Right lobe of liver (tissue), 4 donors: ENCODE results near the gene TLDC2.

ENCODE experiments used
- POLR2A ChIP-seq: fragments of 450-650 bp; IDR thresholded peaks from one replicate; pipeline ENCODE4 v1.6.1; 2017; ENCODE audit warnings: antibody characterized with exemption, mild to moderate bottlenecking
- TF ChIP-seq, protein P1 (sequence below), 4 donors: fragments of 200-600 bp in 3 of 4; fragments of 450-650 bp in 1 of 4; IDR thresholded peaks; one replicate each; pipeline versions ENCODE4 v1.5.1 to v1.8.0; 2016 to 2022; ENCODE audit warnings: antibody characterized with exemption in 4 of 4, mild to moderate bottlenecking in 2 of 4
- donor health status: DM: no; HTN: no; CAD: no.
- donor health status: DM: no; HTN: no; CAD: no.
- donor health status: DM: no; HTN: yes; CAD: no.

DNA sequence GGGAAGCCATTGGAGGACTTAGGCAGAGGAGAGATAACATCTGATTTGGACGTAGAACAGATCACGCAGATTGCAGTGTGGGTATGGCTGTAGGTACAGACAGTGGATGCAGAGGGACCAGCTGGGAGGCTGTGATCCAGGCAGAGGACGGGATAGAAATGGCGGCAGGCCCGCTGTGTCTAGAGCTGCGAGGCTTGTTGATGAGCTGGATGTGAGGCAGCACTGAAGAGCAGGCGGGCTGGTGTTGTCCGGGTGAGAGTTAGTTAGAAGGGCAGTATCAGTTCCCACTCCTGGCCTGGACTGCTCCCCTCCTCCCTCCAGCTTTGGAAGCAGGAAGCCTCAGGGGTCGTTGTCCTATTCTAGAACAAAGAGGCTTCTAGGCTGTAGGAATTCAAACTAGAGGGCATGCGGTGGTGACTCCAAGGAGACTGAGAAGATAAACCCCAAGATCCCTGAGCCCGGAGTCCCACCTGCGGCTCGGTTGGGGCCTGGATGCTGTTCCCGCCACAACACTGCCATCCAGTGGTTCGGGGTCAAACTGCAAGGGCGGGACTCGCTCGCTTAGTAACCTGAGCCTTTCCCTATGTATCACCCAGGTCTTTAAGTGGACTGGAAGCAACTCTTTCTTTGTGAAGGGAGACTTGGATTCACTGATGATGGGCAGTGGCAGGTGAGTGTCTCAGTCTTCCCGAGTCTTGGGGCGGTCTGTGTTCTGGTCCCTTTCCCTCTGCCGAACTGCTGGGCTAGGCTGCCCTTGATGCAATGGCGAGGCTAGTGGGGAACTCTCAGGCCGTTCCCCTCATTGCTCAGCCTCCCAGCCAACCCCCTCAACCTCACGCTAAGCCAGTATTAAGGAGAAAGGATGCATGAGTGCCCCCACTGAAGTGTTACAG lies 11.2 kb downstream of the TLDC2 start:
- TF ChIP-seq, protein P1, sequence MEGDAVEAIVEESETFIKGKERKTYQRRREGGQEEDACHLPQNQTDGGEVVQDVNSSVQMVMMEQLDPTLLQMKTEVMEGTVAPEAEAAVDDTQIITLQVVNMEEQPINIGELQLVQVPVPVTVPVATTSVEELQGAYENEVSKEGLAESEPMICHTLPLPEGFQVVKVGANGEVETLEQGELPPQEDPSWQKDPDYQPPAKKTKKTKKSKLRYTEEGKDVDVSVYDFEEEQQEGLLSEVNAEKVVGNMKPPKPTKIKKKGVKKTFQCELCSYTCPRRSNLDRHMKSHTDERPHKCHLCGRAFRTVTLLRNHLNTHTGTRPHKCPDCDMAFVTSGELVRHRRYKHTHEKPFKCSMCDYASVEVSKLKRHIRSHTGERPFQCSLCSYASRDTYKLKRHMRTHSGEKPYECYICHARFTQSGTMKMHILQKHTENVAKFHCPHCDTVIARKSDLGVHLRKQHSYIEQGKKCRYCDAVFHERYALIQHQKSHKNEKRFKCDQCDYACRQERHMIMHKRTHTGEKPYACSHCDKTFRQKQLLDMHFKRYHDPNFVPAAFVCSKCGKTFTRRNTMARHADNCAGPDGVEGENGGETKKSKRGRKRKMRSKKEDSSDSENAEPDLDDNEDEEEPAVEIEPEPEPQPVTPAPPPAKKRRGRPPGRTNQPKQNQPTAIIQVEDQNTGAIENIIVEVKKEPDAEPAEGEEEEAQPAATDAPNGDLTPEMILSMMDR (IDR thresholded peaks at IDR 0.05): peak; percentile 90 to 97 (median 96)
- TF ChIP-seq POLR2A: no peak
